ENCODE measurements around the gene GPSM1. TPM values are rescaled to one million over a fixed set of nuclear protein-coding genes. Genes with fewer than 3 reads are reported as not detected.

The GPSM1 gene
- total and polyA plus RNA-seq, 9 of the 15 experiments (the other 6 are each of a cell fraction or from before 2014, with no cell fraction given) = 0.04 to 14.2 (median 3.1) TPM

DNA sequence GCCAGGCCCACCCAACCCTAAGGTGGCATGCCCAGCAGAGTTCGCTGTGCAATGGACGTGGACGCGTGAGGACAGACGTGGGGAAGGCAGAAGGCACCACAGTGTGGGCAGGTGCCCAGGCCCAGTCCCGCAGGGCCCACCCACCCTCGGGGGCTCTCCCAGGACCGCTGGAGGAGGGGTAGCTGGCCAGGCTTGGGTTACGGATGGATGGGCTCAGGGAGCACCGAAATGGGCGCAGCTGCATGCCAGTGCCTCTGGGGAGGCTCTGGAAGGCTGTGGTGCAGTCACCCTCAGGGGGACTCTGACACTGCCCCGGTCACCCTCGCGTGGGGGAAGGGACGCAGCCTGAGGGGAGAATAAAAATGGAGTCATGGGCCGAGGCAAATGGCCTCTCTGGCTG lies 9.6 kb upstream of the GPSM1 start:
- no peaks in the 10 kb centered on the region for H3K79me2 ChIP-seq (ENCODE audit: control insufficient read depth, insufficient read depth, low read length)
- H3K9me1 ChIP-seq (ENCODE audit: control insufficient read depth, insufficient read depth, low read length) = no peaks in the 10 kb centered on the region
- H3K27ac ChIP-seq (ENCODE audit: extremely low read depth, low read depth, low read length) = no peak overlapping the region
- H2AFZ ChIP-seq (ENCODE audit: low read depth, low read length) = no peak overlapping the region
- no TSS peak for BruUV-seq (replicated peaks)
- in situ Hi-C loops (cut with MboI) = no loop called here
- H3K27me3 ChIP-seq (ENCODE audit: control insufficient read depth in 2 of 2, insufficient read depth in 2 of 2, low read length in 2 of 2) = peaks cover 13 to 36% of the 10 kb centered on the region in 2 experiments; a peak in 3 of 5 replicates
- H3K4me3 ChIP-seq = no peak overlapping the region
- no peak for FAIRE-seq
- no peak overlapping the region for H3K4me2 ChIP-seq (ENCODE audit: insufficient read depth, low read length)
- WGBS (ENCODE audit: insufficient coverage, low coverage, missing lambda C conversion rate) = 14% methylated on average over 16 of the region's 16 CpGs
- no peak for ATAC-seq
- H3K4me1 ChIP-seq (replicated peaks in 1 of 2; ENCODE audit: control insufficient read depth in 2 of 2, insufficient read depth in 2 of 2, low read length in 2 of 2) = peaks cover 0 to 26% of the 10 kb centered on the region in 2 experiments; a peak in 2 of 5 replicates
- H3K36me3 ChIP-seq (ENCODE audit: control insufficient read depth, insufficient read depth, low read length) = no peaks in the 10 kb centered on the region
- H3K9ac ChIP-seq (ENCODE audit: insufficient read depth in 1 of 2, low read depth in 2 of 2, low read length in 2 of 2) = no peak overlapping the region
- TF ChIP-seq ZBTB9 (CRISPR knock-in tag; IDR thresholded peaks at IDR 0.05) = no peak
- no peak for TF ChIP-seq ZNF408 (CRISPR knock-in tag; IDR thresholded peaks at IDR 0.05; ENCODE audit: low read depth)
- no peak for TF ChIP-seq ZNF589 (CRISPR knock-in tag; IDR thresholded peaks at IDR 0.05; ENCODE audit: low read depth)
- no peak for TF ChIP-seq RBM39 (optimal IDR thresholded peaks at IDR 0.05; ENCODE audit: low read depth, low read length)
- TF ChIP-seq, protein P1, sequence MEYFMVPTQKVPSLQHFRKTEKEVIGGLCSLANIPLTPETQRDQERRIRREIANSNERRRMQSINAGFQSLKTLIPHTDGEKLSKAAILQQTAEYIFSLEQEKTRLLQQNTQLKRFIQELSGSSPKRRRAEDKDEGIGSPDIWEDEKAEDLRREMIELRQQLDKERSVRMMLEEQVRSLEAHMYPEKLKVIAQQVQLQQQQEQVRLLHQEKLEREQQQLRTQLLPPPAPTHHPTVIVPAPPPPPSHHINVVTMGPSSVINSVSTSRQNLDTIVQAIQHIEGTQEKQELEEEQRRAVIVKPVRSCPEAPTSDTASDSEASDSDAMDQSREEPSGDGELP (CRISPR knock-in tag; IDR thresholded peaks at IDR 0.05; ENCODE audit: borderline replicate concordance) = no peak
- no peak for TF ChIP-seq MYNN (IDR thresholded peaks at IDR 0.05)
- no peak for TF ChIP-seq MYNN (CRISPR knock-in tag; IDR thresholded peaks at IDR 0.05)
- no peak for TF ChIP-seq SMARCA5 (IDR thresholded peaks at IDR 0.05)
- TF ChIP-seq SMAD3 (CRISPR knock-in tag; conservative IDR thresholded peaks at IDR 0.05) = no peak
- no peak for TF ChIP-seq NFIX (CRISPR knock-in tag; IDR thresholded peaks at IDR 0.05; ENCODE audit: low read depth)
- no peak for TF ChIP-seq CHAMP1 (IDR thresholded peaks at IDR 0.05)
- no peak for TF ChIP-seq ZBTB1 (CRISPR knock-in tag; IDR thresholded peaks at IDR 0.05; ENCODE audit: borderline replicate concordance, low read depth)
- no peak for TF ChIP-seq OTX1 (CRISPR knock-in tag; IDR thresholded peaks at IDR 0.05)
- H3K9me3 ChIP-seq (replicated peaks; ENCODE audit: control insufficient read depth, insufficient read depth, low read depth, low read length) = peaks cover 7% of the 10 kb centered on the region
- ChIA-PET CTCF (ENCODE audit: low intra/inter-chr PET ratio) (no interaction called here), POLR2A (no interaction called here)
- intact Hi-C loops (cut with micrococcal nuclease) = no loop called here
- DNase-seq (ENCODE audit: extremely low read depth in 1 of 4, low spot score in 3 of 4) = no peak
- no peaks in the 10 kb centered on the region; the same call in none of the 2 replicates for H4K20me1 ChIP-seq (replicated peaks; ENCODE audit: control insufficient read depth, insufficient read depth, low read length)

All from K562 (cell line).